ENCODE data around the gene GM2A. TPM values are rescaled to one million over a fixed set of nuclear protein-coding genes. Genes with fewer than 3 reads are reported as not detected.

Gene GM2A
- total and polyA plus RNA-seq, 2 of the 13 experiments (the other 11 are each of a cell fraction or from before 2014, with no cell fraction given) = 14.6 to 29.6 TPM

DNA sequence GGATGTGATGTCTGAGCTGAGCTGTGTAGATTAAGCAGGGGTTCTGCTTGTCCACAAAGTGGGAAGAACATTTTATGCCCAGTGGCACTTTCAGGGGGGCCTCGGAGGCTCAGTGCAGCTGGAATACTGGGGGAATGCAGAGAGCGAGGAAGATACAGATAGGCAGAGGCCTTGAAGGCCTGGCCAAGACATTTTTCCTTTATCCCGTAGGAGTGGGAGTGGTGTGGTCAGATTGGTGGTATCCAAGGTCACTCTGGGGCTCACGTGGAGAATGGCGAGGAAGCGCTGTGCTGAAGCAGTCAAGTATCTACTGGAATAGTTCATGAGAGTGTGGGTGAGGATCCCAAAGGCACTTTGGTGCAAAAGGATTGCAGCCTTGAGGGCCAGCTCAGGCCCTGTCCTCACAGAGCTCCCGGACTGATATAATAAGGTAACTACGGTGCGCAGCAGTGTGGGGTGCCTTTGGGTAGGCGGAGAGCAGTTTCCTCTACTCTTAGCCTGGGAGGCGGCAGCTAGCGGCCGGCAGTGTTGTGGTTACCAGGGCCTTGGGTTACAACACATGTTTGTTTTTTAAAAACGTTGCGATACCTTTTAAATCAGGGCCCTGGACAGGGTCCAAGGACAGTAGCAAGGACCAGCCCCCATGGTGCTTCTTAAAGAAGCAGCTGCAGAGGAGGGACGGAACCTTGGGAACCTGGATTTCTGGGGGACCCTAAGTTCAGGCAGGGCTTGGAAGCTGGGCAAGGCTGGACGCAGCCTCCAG lies 18.3 kb upstream of the GM2A start (continued):
- TF ChIP-seq, protein P1, sequence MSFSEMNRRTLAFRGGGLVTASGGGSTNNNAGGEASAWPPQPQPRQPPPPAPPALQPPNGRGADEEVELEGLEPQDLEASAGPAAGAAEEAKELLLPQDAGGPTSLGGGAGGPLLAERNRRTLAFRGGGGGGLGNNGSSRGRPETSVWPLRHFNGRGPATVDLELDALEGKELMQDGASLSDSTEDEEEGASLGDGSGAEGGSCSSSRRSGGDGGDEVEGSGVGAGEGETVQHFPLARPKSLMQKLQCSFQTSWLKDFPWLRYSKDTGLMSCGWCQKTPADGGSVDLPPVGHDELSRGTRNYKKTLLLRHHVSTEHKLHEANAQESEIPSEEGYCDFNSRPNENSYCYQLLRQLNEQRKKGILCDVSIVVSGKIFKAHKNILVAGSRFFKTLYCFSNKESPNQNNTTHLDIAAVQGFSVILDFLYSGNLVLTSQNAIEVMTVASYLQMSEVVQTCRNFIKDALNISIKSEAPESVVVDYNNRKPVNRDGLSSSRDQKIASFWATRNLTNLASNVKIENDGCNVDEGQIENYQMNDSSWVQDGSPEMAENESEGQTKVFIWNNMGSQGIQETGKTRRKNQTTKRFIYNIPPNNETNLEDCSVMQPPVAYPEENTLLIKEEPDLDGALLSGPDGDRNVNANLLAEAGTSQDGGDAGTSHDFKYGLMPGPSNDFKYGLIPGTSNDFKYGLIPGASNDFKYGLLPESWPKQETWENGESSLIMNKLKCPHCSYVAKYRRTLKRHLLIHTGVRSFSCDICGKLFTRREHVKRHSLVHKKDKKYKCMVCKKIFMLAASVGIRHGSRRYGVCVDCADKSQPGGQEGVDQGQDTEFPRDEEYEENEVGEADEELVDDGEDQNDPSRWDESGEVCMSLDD (CRISPR knock-in tag; IDR thresholded peaks at IDR 0.05; ENCODE audit: borderline replicate concordance) = peak; percentile 73; the same call in 1 of the 2 replicates
- TF ChIP-seq CREM (IDR thresholded peaks at IDR 0.05) (peak; percentile 41; the same call in 1 of the 2 replicates), CREM (CRISPR knock-in tag; IDR thresholded peaks at IDR 0.05) (no peak), ZNF496 (CRISPR knock-in tag; IDR thresholded peaks at IDR 0.05; ENCODE audit: insufficient replicate concordance) (no peak), GZF1 (CRISPR knock-in tag; IDR thresholded peaks at IDR 0.05) (peak; percentile 100), MTA1 (CRISPR knock-in tag; IDR thresholded peaks at IDR 0.05; ENCODE audit: borderline replicate concordance) (peak; percentile 62; the same call in 1 of the 2 replicates), HOXA3 (CRISPR knock-in tag; IDR thresholded peaks at IDR 0.05) (peak; percentile 63), NR2F6 (IDR thresholded peaks at IDR 0.05) (peak; percentile 51; the same call in 1 of the 2 replicates), NR2F6 (CRISPR knock-in tag; IDR thresholded peaks at IDR 0.05) (no peak), MAZ (IDR thresholded peaks at IDR 0.05; ENCODE audit: borderline replicate concordance, low read depth, low read length) (no peak), MAZ (CRISPR knock-in tag; IDR thresholded peaks at IDR 0.05; ENCODE audit: low read depth) (0 out of 2 replicates have a peak, but pooled peaks have one; percentile 18), RFX3 (CRISPR knock-in tag; IDR thresholded peaks at IDR 0.05) (peak; percentile 56), MXI1 (IDR thresholded peaks at IDR 0.05; ENCODE audit: borderline replicate concordance, low read depth, low read length) (peak; percentile 45; the same call in 1 of the 3 replicates), ZNF501 (CRISPR knock-in tag; IDR thresholded peaks at IDR 0.05) (peak; percentile 73), KDM6A (CRISPR knock-in tag; IDR thresholded peaks at IDR 0.05; ENCODE audit: low read depth) (peak; percentile 46), HNRNPLL (IDR thresholded peaks at IDR 0.05; ENCODE audit: low read depth, low read length, poor library complexity, severe bottlenecking) (peak; percentile 33), SOX13 (IDR thresholded peaks at IDR 0.05) (no peak), SOX13 (CRISPR knock-in tag; conservative IDR thresholded peaks at IDR 0.05 in 1 of 2, IDR thresholded peaks at IDR 0.05 in 1 of 2) (peak in 1 of 2 experiments; percentile 72; a peak in 2 of 4 replicates), XRCC5 (optimal IDR thresholded peaks at IDR 0.05; ENCODE audit: low read length) (peak; percentile 61), ZNF670 (CRISPR knock-in tag; IDR thresholded peaks at IDR 0.05; ENCODE audit: borderline replicate concordance) (peak; percentile 69; the same call in 1 of the 2 replicates), SP5 (CRISPR knock-in tag; IDR thresholded peaks at IDR 0.05; ENCODE audit: borderline replicate concordance, low read depth) (peak; percentile 61; the same call in 1 of the 2 replicates)
- TF ChIP-seq, protein P2, sequence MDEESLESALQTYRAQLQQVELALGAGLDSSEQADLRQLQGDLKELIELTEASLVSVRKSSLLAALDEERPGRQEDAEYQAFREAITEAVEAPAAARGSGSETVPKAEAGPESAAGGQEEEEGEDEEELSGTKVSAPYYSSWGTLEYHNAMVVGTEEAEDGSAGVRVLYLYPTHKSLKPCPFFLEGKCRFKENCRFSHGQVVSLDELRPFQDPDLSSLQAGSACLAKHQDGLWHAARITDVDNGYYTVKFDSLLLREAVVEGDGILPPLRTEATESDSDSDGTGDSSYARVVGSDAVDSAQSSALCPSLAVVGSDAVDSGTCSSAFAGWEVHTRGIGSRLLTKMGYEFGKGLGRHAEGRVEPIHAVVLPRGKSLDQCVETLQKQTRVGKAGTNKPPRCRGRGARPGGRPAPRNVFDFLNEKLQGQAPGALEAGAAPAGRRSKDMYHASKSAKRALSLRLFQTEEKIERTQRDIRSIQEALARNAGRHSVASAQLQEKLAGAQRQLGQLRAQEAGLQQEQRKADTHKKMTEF (CRISPR knock-in tag; IDR thresholded peaks at IDR 0.05) = peak; percentile 65; the same call in 1 of the 2 replicates
- TF ChIP-seq, protein P3, sequence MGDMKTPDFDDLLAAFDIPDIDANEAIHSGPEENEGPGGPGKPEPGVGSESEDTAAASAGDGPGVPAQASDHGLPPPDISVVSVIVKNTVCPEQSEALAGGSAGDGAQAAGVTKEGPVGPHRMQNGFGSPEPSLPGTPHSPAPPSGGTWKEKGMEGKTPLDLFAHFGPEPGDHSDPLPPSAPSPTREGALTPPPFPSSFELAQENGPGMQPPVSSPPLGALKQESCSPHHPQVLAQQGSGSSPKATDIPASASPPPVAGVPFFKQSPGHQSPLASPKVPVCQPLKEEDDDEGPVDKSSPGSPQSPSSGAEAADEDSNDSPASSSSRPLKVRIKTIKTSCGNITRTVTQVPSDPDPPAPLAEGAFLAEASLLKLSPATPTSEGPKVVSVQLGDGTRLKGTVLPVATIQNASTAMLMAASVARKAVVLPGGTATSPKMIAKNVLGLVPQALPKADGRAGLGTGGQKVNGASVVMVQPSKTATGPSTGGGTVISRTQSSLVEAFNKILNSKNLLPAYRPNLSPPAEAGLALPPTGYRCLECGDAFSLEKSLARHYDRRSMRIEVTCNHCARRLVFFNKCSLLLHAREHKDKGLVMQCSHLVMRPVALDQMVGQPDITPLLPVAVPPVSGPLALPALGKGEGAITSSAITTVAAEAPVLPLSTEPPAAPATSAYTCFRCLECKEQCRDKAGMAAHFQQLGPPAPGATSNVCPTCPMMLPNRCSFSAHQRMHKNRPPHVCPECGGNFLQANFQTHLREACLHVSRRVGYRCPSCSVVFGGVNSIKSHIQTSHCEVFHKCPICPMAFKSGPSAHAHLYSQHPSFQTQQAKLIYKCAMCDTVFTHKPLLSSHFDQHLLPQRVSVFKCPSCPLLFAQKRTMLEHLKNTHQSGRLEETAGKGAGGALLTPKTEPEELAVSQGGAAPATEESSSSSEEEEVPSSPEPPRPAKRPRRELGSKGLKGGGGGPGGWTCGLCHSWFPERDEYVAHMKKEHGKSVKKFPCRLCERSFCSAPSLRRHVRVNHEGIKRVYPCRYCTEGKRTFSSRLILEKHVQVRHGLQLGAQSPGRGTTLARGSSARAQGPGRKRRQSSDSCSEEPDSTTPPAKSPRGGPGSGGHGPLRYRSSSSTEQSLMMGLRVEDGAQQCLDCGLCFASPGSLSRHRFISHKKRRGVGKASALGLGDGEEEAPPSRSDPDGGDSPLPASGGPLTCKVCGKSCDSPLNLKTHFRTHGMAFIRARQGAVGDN (CRISPR knock-in tag; IDR thresholded peaks at IDR 0.05) = peak; percentile 62
